Measurements from ENCODE around the gene BTBD1. TPM values are rescaled to one million over a fixed set of nuclear protein-coding genes. Genes with fewer than 3 reads are reported as not detected.
A peak's percentile ranks its signal among the peaks of the same experiment; 100 is the strongest.

The BTBD1 gene
- total and polyA plus RNA-seq, 2 donors (not counting 3 experiments of a cell fraction or from before 2014, with no cell fraction given): 30.8 to 58.0 TPM

GRCh38 chr15:83109532-83109931, 42.5 kb upstream of the BTBD1 start:
- Histone ChIP-seq H3K9me1 (replicated peaks; ENCODE audit: control insufficient read depth, extremely low read depth, insufficient read depth, low read length) (no peaks in the 10 kb centered on the region), H3K9me3 (replicated peaks; ENCODE audit: control insufficient read depth, insufficient read depth, low read length) (no peaks in the 10 kb centered on the region), H3K79me2 (ENCODE audit: control insufficient read depth, insufficient read depth, low read length) (peaks cover 29% of the 10 kb centered on the region), H3K4me3 (replicated peaks in 1 of 3; ENCODE audit: insufficient read depth in 1 of 3, low read depth in 1 of 3, low read length in 3 of 3) (no peak overlapping the region), H3K27me3 (ENCODE audit: control insufficient read depth in 2 of 2, insufficient read depth in 2 of 2, low read length in 2 of 2) (no peaks in the 10 kb centered on the region), H3K4me2 (ENCODE audit: insufficient read depth, low read length) (peak overlapping the region; percentile 77), H2AFZ (ENCODE audit: low read depth, low read length) (no peak overlapping the region), H3K9ac (replicated peaks; ENCODE audit: extremely low read depth, insufficient read depth, low read length) (no peak overlapping the region), H4K20me1 (replicated peaks; ENCODE audit: control insufficient read depth, extremely low read depth, insufficient read depth, low read length) (no peaks in the 10 kb centered on the region), H3K36me3 (ENCODE audit: control insufficient read depth in 2 of 2, extremely low read depth in 1 of 2, insufficient read depth in 2 of 2, low read length in 2 of 2) (peaks cover 0 to 7% of the 10 kb centered on the region in 2 experiments), H3K27ac (ENCODE audit: insufficient read depth, low read depth, low read length) (peak overlapping the region; percentile 95), H3K4me1 (ENCODE audit: control insufficient read depth, extremely low read depth, insufficient read depth, low read length) (peaks cover 66% of the 10 kb centered on the region)
- TF ChIP-seq MAX (IDR thresholded peaks at IDR 0.05; ENCODE audit: insufficient read depth, insufficient read length) (no peak), EZH2 (IDR thresholded peaks at IDR 0.05; ENCODE audit: borderline replicate concordance, low read depth, low read length, severe bottlenecking) (no peak), MYC (IDR thresholded peaks at IDR 0.05; ENCODE audit: low read depth, low read length) (no peak), POLR2A (IDR thresholded peaks at IDR 0.05; ENCODE audit: low read depth, low read length) (no peak), GATA2 (IDR thresholded peaks at IDR 0.05; ENCODE audit: insufficient read depth, insufficient read length, low read depth, low read length) (no peak), FOS (IDR thresholded peaks at IDR 0.05; ENCODE audit: borderline replicate concordance, insufficient read depth, low read length) (no peak), POLR2AphosphoS5 (IDR thresholded peaks at IDR 0.05; ENCODE audit: insufficient read depth, low read depth, low read length) (no peak), JUN (IDR thresholded peaks at IDR 0.05; ENCODE audit: borderline replicate concordance, insufficient read depth, insufficient read length, low read depth) (no peak), CTCF (IDR thresholded peaks at IDR 0.05; ENCODE audit: extremely low read depth in 1 of 2, insufficient read depth in 1 of 2, low read depth in 1 of 2, low read length in 2 of 2) (no peak)
- no peak for FAIRE-seq
- no peak for DNase-seq (ENCODE audit: low read depth, low spot score)
- intact Hi-C loops (cut with micrococcal nuclease): no loop called here
- dilution Hi-C loops (cut with MboI; ENCODE audit: extremely low pct_ligation_motif_present, low sequenced_read_pairs): no loop called here
- POLR2A ChIA-PET: interaction anchor here (1.1 kb wide), 1 partner anchor 98 kb away, joined by 4 read pairs; the partner anchor contains the start of gene C15orf40
- no TSS peak for BruUV-seq (replicated peaks)
- CTCF ChIA-PET: interaction anchor here (0.9 to 1.3 kb wide), 3 partner anchors 19 to 98 kb away, joined by 3 to 9 read pairs (median 3); partner anchors contain the start of genes BTBD1 and C15orf40
